AG08395 (cell line): ENCODE results near the gene IGSF3.
A peak's percentile ranks its signal among the peaks of the same experiment; 100 is the strongest.
"Not testable (repeated sequence)": the region's sequence is repeated elsewhere in the genome, so short reads cannot be mapped to it uniquely, and the experiment has no call there.

Source experiments
- DNase-seq: peaks from one replicate; pipeline ENCODE4 v3.0.0; 2012; ENCODE audit warnings: mixed read lengths, low spot score

Gene IGSF3

GRCh38 chr1:116574581-116575291, 92.8 kb downstream of the IGSF3 start:
- DNase-seq = peak; percentile 84

- no peak for DNase-seq
Measured at GRCh38 chr1:116573431-116574095, 94.0 kb downstream of the IGSF3 start.

GRCh38 chr1:116572771-116573430, 94.6 kb downstream of the IGSF3 start:
- DNase-seq = no peak

GRCh38 chr1:116572099-116572498, 95.4 kb downstream of the IGSF3 start:
- no peak for DNase-seq

GRCh38 chr1:116571215-116571919, 96.2 kb downstream of the IGSF3 start:
- no peak for DNase-seq

GRCh38 chr1:116570358-116571214, 96.9 kb downstream of the IGSF3 start, which contains the start of gene CD58:
TSS of gene CD58 (minus strand) at chr1:116571026. CDS start at chr1:116570972, 54 bp downstream.
- peak; percentile 87 for DNase-seq

GRCh38 chr1:116569776-116570357, 97.7 kb downstream of the IGSF3 start:
- no peak for DNase-seq

GRCh38 chr1:116569381-116569670, 98.2 kb downstream of the IGSF3 start:
- DNase-seq = no peak

GRCh38 chr1:116568662-116569380, 98.7 kb downstream of the IGSF3 start:
- no peak for DNase-seq

GRCh38 chr1:116567790-116568661, 99.5 kb downstream of the IGSF3 start:
- no peak for DNase-seq

- DNase-seq = no peak
Measured at GRCh38 chr1:116565222-116565621, 102.3 kb downstream of the IGSF3 start.

GRCh38 chr1:116564426-116564825, 103.1 kb downstream of the IGSF3 start:
- DNase-seq = no peak

GRCh38 chr1:116562465-116562864, 105.1 kb downstream of the IGSF3 start:
- not testable (repeated sequence) for DNase-seq

GRCh38 chr1:116561563-116561962, 106.0 kb downstream of the IGSF3 start:
- DNase-seq = no peak

- DNase-seq = no peak
Measured at GRCh38 chr1:116560704-116561490, 106.6 kb downstream of the IGSF3 start.

- no peak for DNase-seq
Measured at GRCh38 chr1:116559304-116559761, 108.2 kb downstream of the IGSF3 start.

- no peak for DNase-seq
Measured at GRCh38 chr1:116558571-116558970, 109.0 kb downstream of the IGSF3 start.

- no peak for DNase-seq
Measured at GRCh38 chr1:116558140-116558549, 109.4 kb downstream of the IGSF3 start.
